GM10266 (cell line): Measurements from ENCODE around the gene MREG.

Experiments used
- DNase-seq: peaks from one replicate; pipeline ENCODE4 v3.0.0; 2012; ENCODE audit errors: extremely low spot score
- CTCF ChIP-seq: IDR thresholded peaks from 2 replicates; pipeline ENCODE4 v1.5.1; 2012; ENCODE audit warnings: mild to moderate bottlenecking, low read depth; ENCODE audit not compliant: control insufficient read depth, insufficient read depth; ENCODE audit errors: missing control alignments

Gene MREG

DNA sequence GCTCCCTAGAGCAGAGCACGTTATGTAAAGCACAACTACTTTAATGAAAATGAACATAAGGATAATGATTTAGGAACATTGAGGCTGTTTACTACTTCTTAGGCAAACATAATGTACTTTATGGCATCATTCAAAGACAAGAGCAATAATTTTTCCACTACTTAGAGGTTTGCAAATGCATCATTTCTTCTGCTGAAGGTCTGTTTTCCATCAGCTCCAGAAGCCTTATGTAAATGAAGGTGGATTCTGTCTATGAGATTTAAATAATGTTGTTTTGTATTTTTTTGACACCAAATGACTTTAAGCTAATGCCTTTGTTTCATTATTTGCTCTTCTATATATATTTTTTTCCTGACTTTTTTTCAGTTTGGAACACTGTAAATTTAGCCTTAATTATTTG is 28.1 kb downstream of the MREG start:
- no peak for DNase-seq

DNA sequence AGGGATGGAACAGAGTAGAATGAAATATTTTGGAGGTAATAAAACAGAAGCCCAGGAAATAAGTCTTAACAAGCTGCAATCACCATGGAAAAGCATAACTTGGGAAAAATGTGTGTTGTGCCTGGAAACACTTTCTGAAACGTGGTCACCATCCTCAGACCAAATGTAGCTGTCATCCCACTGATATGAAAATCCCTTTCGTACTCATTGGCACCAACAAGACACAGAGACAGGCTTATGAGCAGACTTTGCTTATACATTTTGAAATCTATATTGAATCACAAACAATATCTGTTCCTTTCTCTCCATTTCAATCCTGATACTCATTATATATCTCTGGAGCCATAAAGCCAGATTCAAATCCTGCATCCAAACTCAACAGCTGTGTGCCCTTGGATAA is 28.7 kb downstream of the MREG start:
- no peak for TF ChIP-seq CTCF
- no peak for DNase-seq

More for the DNA sequence above, 28.1 kb downstream of the MREG start:
- TF ChIP-seq CTCF = no peak

- no peak for TF ChIP-seq CTCF
- DNase-seq = peak; percentile 18
Measured at GRCh38 chr2:215983581-215984351, 29.6 kb downstream of the MREG start.

GRCh38 chr2:215982465-215982875 is 30.9 kb downstream of the MREG start:
- DNase-seq = peak; percentile 21
- no peak for TF ChIP-seq CTCF

DNA sequence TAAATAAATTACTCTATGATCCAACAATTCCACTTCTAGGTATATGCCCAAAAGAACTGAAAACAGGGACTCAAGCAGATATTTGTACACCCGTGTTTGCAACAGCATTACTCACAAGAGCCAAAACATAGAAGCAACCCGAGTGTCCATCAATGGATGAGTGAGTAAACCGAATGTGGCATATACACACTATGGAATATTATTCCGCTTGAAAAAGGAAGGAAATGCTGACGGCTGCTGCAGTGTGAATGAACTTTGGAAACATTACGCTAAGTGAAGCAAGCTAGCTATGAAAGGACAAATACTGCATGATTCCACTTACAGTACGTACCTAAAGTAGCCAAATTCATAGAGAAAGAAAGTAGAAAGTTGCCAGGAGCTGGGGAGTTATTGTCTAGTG is 32.2 kb downstream of the MREG start:
- no peak for TF ChIP-seq CTCF

DNA sequence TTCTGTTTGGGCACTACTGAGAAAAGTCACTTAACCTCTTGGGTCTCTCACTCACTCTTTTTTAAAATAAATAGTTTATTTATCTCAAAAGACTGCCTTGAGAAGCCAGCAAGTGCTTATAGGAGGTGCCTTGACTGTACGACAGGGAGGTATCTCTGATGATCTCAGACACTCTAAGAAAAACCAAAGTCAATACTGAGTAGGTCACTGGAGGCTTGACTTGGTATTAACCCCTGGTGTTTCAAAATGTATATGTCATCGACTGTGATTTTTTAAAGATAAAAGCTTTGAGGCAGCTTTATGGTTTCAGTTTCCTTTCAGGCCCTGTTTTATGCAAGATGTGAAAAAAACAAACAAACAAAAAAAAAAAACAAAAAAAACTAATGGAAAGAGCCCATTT is 33.7 kb downstream of the MREG start:
- peak; percentile 69 for DNase-seq
- TF ChIP-seq CTCF = no peak

More for the DNA sequence above, 32.2 kb downstream of the MREG start:
- no peak for DNase-seq

- no peak for TF ChIP-seq CTCF
- DNase-seq = no peak
Measured at GRCh38 chr2:215974700-215975429, 38.5 kb downstream of the MREG start.
